GM12878 (cell line): ENCODE results near the gene CHEK1. TPM values are rescaled to one million over a fixed set of nuclear protein-coding genes. Genes with fewer than 3 reads are reported as not detected.

ENCODE experiments used
- ATAC-seq: fragments of 200-7000 bp; cut with Tn5 transposase; 3 replicates; pipeline ENCODE4 v1.9.1; 2020; ENCODE audit warnings: mild to moderate bottlenecking, moderate library complexity
- BruUV-seq: library from RNA; stranded (reverse); fragments of 400-500 nt; replicated peaks from 2 replicates; lab custom pipeline; 2021; lab: Mats Ljungman, UMichigan
- CTCF ChIA-PET: fragments of 300-600 bp; sonication (Branson Sonifier 250); formaldehyde crosslinking; extraction: SDS; loops from one replicate; lab custom pipeline; 2021; ENCODE audit warnings: inconsistent platforms; lab: Yijun Ruan, JAX
- POLR2A ChIA-PET: fragments of 350-600 bp; formaldehyde crosslinking; extraction: SDS; loops from one replicate; lab custom pipeline; 2021; ENCODE audit warnings: inconsistent platforms; lab: Charles Lee
- RAD21 ChIA-PET: fragments of 300-600 bp; sonication (Branson Sonifier 250); formaldehyde crosslinking; loops from one replicate; lab custom pipeline; 2023; ENCODE audit warnings: antibody characterized with exemption; ENCODE audit not compliant: unreplicated experiment; lab: Charles Lee
- SMC1A ChIA-PET: fragments of 300-600 bp; sonication (Branson Sonifier 250); formaldehyde crosslinking; loops from one replicate; lab custom pipeline; 2023; ENCODE audit not compliant: unreplicated experiment, uncharacterized antibody; lab: Charles Lee
- DNase-seq: peaks from one replicate; pipeline ENCODE4 v3.0.0-alpha.2; 2011; ENCODE audit warnings: low read depth, low spot score
- FAIRE-seq: peaks from 3 replicates; lab custom pipeline; 2011; peaks lifted over from hg19 to GRCh38; lab: Jason Lieb, UNC
- H2AFZ ChIP-seq: 2 replicates; pipeline ENCODE4 v1.6.0; 2011; ENCODE audit warnings: low read depth, low read length, control low read depth; ENCODE audit not compliant: control insufficient read depth
- H3K27ac ChIP-seq: 2 replicates; pipeline ENCODE4 v1.5.1; 2011; ENCODE audit warnings: control low read depth; ENCODE audit not compliant: control insufficient read depth, insufficient read depth
- H3K27me3 ChIP-seq, 2 experiments: replicated peaks in 1 of 2; 2 replicates each; pipeline versions ENCODE4 v1.6.0 to v1.6.1; 2011; ENCODE audit warnings: low read length in 1 of 2; ENCODE audit not compliant: control insufficient read depth in 2 of 2, insufficient read depth in 2 of 2
- H3K36me3 ChIP-seq, 2 experiments: 2 replicates each; pipeline ENCODE4 v1.5.1; 2011; ENCODE audit warnings: low read length in 1 of 2; ENCODE audit not compliant: control insufficient read depth in 2 of 2, insufficient read depth in 2 of 2
- H3K4me1 ChIP-seq: 2 replicates; pipeline ENCODE4 v1.6.1; 2011; ENCODE audit warnings: mild to moderate bottlenecking, low read length, moderate library complexity, mixed read lengths; ENCODE audit not compliant: control insufficient read depth, insufficient read depth
- H3K4me2 ChIP-seq: 2 replicates; pipeline ENCODE4 v1.6.0; 2011; ENCODE audit warnings: control low read depth; ENCODE audit not compliant: control insufficient read depth, insufficient read depth
- H3K4me3 ChIP-seq: fragments of 200-600 bp; sonication (generic); 2 replicates; pipeline ENCODE4 v1.5.1; 2016
- H3K79me2 ChIP-seq: 2 replicates; pipeline ENCODE4 v1.6.0; 2011; ENCODE audit warnings: low read length; ENCODE audit not compliant: control insufficient read depth, insufficient read depth
- H3K9ac ChIP-seq: 2 replicates; pipeline ENCODE4 v1.8.0; 2011; ENCODE audit warnings: low read length, control low read depth, mixed read lengths; ENCODE audit not compliant: control insufficient read depth, insufficient read depth
- H3K9me3 ChIP-seq: replicated peaks from 3 replicates; pipeline ENCODE4 v1.5.1; 2011; ENCODE audit warnings: mild to moderate bottlenecking, low read length; ENCODE audit not compliant: control insufficient read depth, insufficient read depth
- H4K20me1 ChIP-seq: 2 replicates; pipeline ENCODE4 v1.6.0; 2011; ENCODE audit not compliant: control insufficient read depth, insufficient read depth
- CREB1 ChIP-seq: IDR thresholded peaks from 2 replicates; pipeline ENCODE4 v1.6.1; 2012; ENCODE audit warnings: low read depth, mild to moderate bottlenecking, inconsistent platforms
- FOXM1 ChIP-seq: IDR thresholded peaks from 2 replicates; pipeline ENCODE4 v1.6.1; 2012; ENCODE audit warnings: low read depth, mild to moderate bottlenecking, inconsistent platforms, low read length, moderate library complexity
- NR2C2 ChIP-seq: IDR thresholded peaks from 2 replicates; pipeline ENCODE4 v1.6.1; 2011; ENCODE audit warnings: borderline replicate concordance, low read depth; ENCODE audit not compliant: control insufficient read depth, insufficient read length
- POLR2AphosphoS5 ChIP-seq: IDR thresholded peaks from 2 replicates; pipeline ENCODE4 v1.6.1; 2011; ENCODE audit warnings: mild to moderate bottlenecking, low read length, inconsistent platforms
- ZBTB4 ChIP-seq: fragments of 450-650 bp; formaldehyde crosslinking; IDR thresholded peaks from 2 replicates; pipeline ENCODE4 v1.4.0; 2022; ENCODE audit warnings: mild to moderate bottlenecking, moderate library complexity
- WGBS: methylation state at CpG from one replicate; pipeline ENCODE4 v1.1.6; 2016; ENCODE audit warnings: low lambda C conversion rate; ENCODE audit not compliant: insufficient replicate concordance, insufficient coverage; ENCODE audit errors: missing lambda C conversion rate; 5-methylcytosine and 5-hydroxymethylcytosine counted together
- in situ Hi-C: fragments of 300-500 bp; cut with MboI; formaldehyde crosslinking; loops from 9 replicates; pipeline ENCODE4 v1.14.3; 2018; ENCODE audit warnings: mixed read lengths
- intact Hi-C: fragments of 100-400 bp; cut with micrococcal nuclease; formaldehyde crosslinking; loops from one replicate; pipeline ENCODE4 v1.14.2; 2022; ENCODE audit not compliant: unreplicated experiment
- polyA plus RNA-seq, 11 experiments: library from polyadenylated mRNA; depleted of rRNA in 4 of 11; unstranded in 6 of 11; stranded (reverse) in 5 of 11; fragments of >200 nt; fragmentation: Nextera tagmentation in 4 of 11; fragmentation: Illumina TruSeq in 1 of 11; extraction: Ambion mirVana in 4 of 11; extraction: Trizol in 1 of 11; gene quantifications; 1 replicate in 1 of 11; 2 replicates in 10 of 11; pipeline versions ENCODE4 v1.2.1 to v1.2.3, GENCODE V29; 2011 to 2016; ENCODE audit warnings: inconsistent platforms in 2 of 11, missing spikeins in 2 of 11, low read depth in 1 of 11
- total RNA-seq, 4 experiments: library from RNA; depleted of rRNA in 3 of 4; stranded (reverse); fragments of >200 nt in 3 of 4; fragmentation: Illumina TruSeq in 1 of 4; extraction: Trizol in 1 of 4; gene quantifications; 2 replicates each; pipeline versions ENCODE4 v1.2.1 to v1.2.3, GENCODE V29; 2013 to 2021

CHEK1 gene
- total and polyA plus RNA-seq, 10 of the 15 experiments (the other 5 are each of a cell fraction or from before 2014, with no cell fraction given): 42.1 to 72.9 (median 65.6) TPM

GRCh38 chr11:125609545-125609944 lies 15.4 kb upstream of the CHEK1 start:
- in situ Hi-C loops (no loop called here), intact Hi-C loops (no loop called here)
- DNase-seq: no peak
- H3K79me2 ChIP-seq: no peaks in the 10 kb centered on the region
- H3K27me3 ChIP-seq: no peaks in the 10 kb centered on the region
- H3K27ac ChIP-seq: no peak overlapping the region
- ChIA-PET RAD21 (no interaction called here), CTCF (no interaction called here), POLR2A (no interaction called here), SMC1A (no interaction called here)
- TF ChIP-seq ZBTB4 (CRISPR knock-in tag) (no peak), NR2C2 (no peak), CREB1 (no peak), POLR2AphosphoS5 (no peak), FOXM1 (no peak)
- WGBS: 94% methylated on average over 7 of the region's 7 CpGs
- BruUV-seq: TSS peak; percentile 32
- peaks cover 12 to 56% of the 10 kb centered on the region in 2 experiments for H3K36me3 ChIP-seq
- no peak for ATAC-seq
- no peak overlapping the region for H3K9ac ChIP-seq
- no peaks in the 10 kb centered on the region for H3K9me3 ChIP-seq
- H2AFZ ChIP-seq: no peak overlapping the region
- H3K4me1 ChIP-seq: no peaks in the 10 kb centered on the region
- FAIRE-seq: no peak
- H3K4me2 ChIP-seq: no peak overlapping the region
- no peaks in the 10 kb centered on the region for H4K20me1 ChIP-seq
- no peak overlapping the region for H3K4me3 ChIP-seq
